Measurements from ENCODE around the gene SEMA5B. TPM values are rescaled to one million over a fixed set of nuclear protein-coding genes. Genes with fewer than 3 reads are reported as not detected.

Gene SEMA5B
- total and polyA plus RNA-seq, 2 of the 4 experiments (the other 2 are of a cell fraction): not detected

DNA sequence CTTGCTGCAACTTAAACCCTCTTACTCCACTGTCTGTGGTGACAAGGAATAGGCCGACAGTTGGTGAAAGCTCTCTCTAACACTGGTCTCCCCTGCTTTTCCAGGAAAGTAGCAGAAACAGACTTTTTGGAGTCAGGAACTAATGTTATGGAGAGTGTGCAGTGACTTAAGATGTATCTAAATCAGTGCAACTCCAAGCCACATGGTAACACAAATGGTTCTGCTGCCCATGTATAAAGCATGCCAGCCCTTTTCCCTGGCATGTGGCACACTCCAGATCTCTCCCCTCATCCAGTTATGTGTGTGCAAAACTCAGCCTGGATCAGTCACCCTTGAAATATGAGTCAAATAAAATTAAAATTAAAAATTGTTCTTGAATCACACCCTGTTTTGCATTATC is 55.4 kb downstream of the SEMA5B start:
- H3K9me1 ChIP-seq (ENCODE audit: insufficient read depth, low read length): no peaks in the 10 kb centered on the region
- no peaks in the 10 kb centered on the region for H3K9me3 ChIP-seq (ENCODE audit: control insufficient read depth, insufficient read depth, low read length)
- no peak overlapping the region for H3K27ac ChIP-seq (ENCODE audit: insufficient read depth, low read length)
- no peaks in the 10 kb centered on the region for H4K20me1 ChIP-seq (ENCODE audit: insufficient read depth, low read length)
- H3K4ac ChIP-seq (ENCODE audit: low read depth, low read length): no peak overlapping the region
- no peak overlapping the region for H2BK5ac ChIP-seq (ENCODE audit: low read depth, low read length, poor library complexity, severe bottlenecking)
- H3K36me3 ChIP-seq (ENCODE audit: control insufficient read depth, insufficient read depth, low read length): no peaks in the 10 kb centered on the region
- peaks cover 14% of the 10 kb centered on the region for H3K4me1 ChIP-seq (ENCODE audit: control insufficient read depth, insufficient read depth, low read length)
- H3K14ac ChIP-seq (replicated peaks; ENCODE audit: low read depth, low read length): no peak overlapping the region
- no peak overlapping the region for H3K4me2 ChIP-seq (ENCODE audit: low read depth, low read length)
- peaks cover 56% of the 10 kb centered on the region for H3K27me3 ChIP-seq (ENCODE audit: control insufficient read depth, insufficient read depth, low read length)
- in situ Hi-C loops (cut with MboI; ENCODE audit: low sequenced_read_pairs) (no loop called here), dilution Hi-C loops (cut with HindIII; ENCODE audit: low sequenced_read_pairs, unreplicated experiment) (no loop called here), intact Hi-C loops (cut with micrococcal nuclease) (no loop called here)
- H3K4me3 ChIP-seq (ENCODE audit: insufficient read depth, low read depth, low read length): no peak overlapping the region
- H3K9ac ChIP-seq (ENCODE audit: low read depth, low read length): no peak overlapping the region
- H2AK5ac ChIP-seq (ENCODE audit: low read depth, low read length): no peak overlapping the region
- POLR2A ChIA-PET (ENCODE audit: unreplicated experiment): no interaction called here
- no peak overlapping the region for H4K5ac ChIP-seq (ENCODE audit: low read depth, low read length)
- no peak overlapping the region for H2BK20ac ChIP-seq (ENCODE audit: low read depth, low read length)
- H3K23ac ChIP-seq (ENCODE audit: low read depth, low read length): no peak overlapping the region
- H2AFZ ChIP-seq (replicated peaks; ENCODE audit: low read length, poor library complexity): no peak overlapping the region
- H4K91ac ChIP-seq (ENCODE audit: insufficient read depth, low read depth, low read length): no peak overlapping the region
- H2BK120ac ChIP-seq (ENCODE audit: low read depth, low read length): no peak overlapping the region
- H4K8ac ChIP-seq (ENCODE audit: low read depth in 2 of 2, low read length in 2 of 2): no peak overlapping the region
- TF ChIP-seq, protein P1, sequence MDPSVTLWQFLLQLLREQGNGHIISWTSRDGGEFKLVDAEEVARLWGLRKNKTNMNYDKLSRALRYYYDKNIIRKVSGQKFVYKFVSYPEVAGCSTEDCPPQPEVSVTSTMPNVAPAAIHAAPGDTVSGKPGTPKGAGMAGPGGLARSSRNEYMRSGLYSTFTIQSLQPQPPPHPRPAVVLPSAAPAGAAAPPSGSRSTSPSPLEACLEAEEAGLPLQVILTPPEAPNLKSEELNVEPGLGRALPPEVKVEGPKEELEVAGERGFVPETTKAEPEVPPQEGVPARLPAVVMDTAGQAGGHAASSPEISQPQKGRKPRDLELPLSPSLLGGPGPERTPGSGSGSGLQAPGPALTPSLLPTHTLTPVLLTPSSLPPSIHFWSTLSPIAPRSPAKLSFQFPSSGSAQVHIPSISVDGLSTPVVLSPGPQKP (IDR thresholded peaks at IDR 0.05; ENCODE audit: borderline replicate concordance, low read depth, low read length): no peak
- no peak for TF ChIP-seq FOS (IDR thresholded peaks at IDR 0.05; ENCODE audit: low read depth, low read length)
- no peak for TF ChIP-seq CHD1 (IDR thresholded peaks at IDR 0.05; ENCODE audit: low read depth, low read length)
- no peak for TF ChIP-seq MXI1 (IDR thresholded peaks at IDR 0.05; ENCODE audit: borderline replicate concordance, low read depth, low read length)
- TF ChIP-seq POLR2A (IDR thresholded peaks at IDR 0.05; ENCODE audit: low read depth, low read length): no peak
- TF ChIP-seq RFX5 (IDR thresholded peaks at IDR 0.05; ENCODE audit: low read depth, low read length): no peak
- no peak for TF ChIP-seq RCOR1 (IDR thresholded peaks at IDR 0.05; ENCODE audit: insufficient replicate concordance, low read length)
- TF ChIP-seq RAD21 (IDR thresholded peaks at IDR 0.05; ENCODE audit: low read length): no peak
- no peak for TF ChIP-seq CEBPB (IDR thresholded peaks at IDR 0.05; ENCODE audit: low read depth, low read length)
- TF ChIP-seq MAZ (IDR thresholded peaks at IDR 0.05; ENCODE audit: borderline replicate concordance, low read depth, low read length): no peak
- no peak for TF ChIP-seq BHLHE40 (IDR thresholded peaks at IDR 0.05; ENCODE audit: low read depth, low read length)
- TF ChIP-seq SMC3 (IDR thresholded peaks at IDR 0.05; ENCODE audit: low read depth, low read length): no peak
- TF ChIP-seq, protein P2, sequence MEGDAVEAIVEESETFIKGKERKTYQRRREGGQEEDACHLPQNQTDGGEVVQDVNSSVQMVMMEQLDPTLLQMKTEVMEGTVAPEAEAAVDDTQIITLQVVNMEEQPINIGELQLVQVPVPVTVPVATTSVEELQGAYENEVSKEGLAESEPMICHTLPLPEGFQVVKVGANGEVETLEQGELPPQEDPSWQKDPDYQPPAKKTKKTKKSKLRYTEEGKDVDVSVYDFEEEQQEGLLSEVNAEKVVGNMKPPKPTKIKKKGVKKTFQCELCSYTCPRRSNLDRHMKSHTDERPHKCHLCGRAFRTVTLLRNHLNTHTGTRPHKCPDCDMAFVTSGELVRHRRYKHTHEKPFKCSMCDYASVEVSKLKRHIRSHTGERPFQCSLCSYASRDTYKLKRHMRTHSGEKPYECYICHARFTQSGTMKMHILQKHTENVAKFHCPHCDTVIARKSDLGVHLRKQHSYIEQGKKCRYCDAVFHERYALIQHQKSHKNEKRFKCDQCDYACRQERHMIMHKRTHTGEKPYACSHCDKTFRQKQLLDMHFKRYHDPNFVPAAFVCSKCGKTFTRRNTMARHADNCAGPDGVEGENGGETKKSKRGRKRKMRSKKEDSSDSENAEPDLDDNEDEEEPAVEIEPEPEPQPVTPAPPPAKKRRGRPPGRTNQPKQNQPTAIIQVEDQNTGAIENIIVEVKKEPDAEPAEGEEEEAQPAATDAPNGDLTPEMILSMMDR (conservative IDR thresholded peaks at IDR 0.05; ENCODE audit: low read depth, low read length): no peak
- no peak for TF ChIP-seq MAFK (IDR thresholded peaks at IDR 0.05; ENCODE audit: low read depth, low read length)
- TF ChIP-seq, protein P3, sequence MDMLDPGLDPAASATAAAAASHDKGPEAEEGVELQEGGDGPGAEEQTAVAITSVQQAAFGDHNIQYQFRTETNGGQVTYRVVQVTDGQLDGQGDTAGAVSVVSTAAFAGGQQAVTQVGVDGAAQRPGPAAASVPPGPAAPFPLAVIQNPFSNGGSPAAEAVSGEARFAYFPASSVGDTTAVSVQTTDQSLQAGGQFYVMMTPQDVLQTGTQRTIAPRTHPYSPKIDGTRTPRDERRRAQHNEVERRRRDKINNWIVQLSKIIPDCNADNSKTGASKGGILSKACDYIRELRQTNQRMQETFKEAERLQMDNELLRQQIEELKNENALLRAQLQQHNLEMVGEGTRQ (IDR thresholded peaks at IDR 0.05; ENCODE audit: low read depth, low read length): no peak
- no peak for TF ChIP-seq NFE2L2 (IDR thresholded peaks at IDR 0.05; ENCODE audit: low read depth, low read length)
- BruUV-seq (replicated peaks): no TSS peak
- no peak overlapping the region for H3K56ac ChIP-seq (ENCODE audit: extremely low read depth, insufficient read depth, low read length)
- ATAC-seq (ENCODE audit: low read depth): no peak
- CTCF ChIA-PET: interaction anchor here (0.5 kb wide), 1 partner anchor 17 kb away, joined by 3 read pairs; no protein-coding TSS in a partner anchor
- no peak for DNase-seq
- H3K79me1 ChIP-seq (ENCODE audit: low read depth in 1 of 2, low read length in 2 of 2): no peaks in the 10 kb centered on the region
- H2BK15ac ChIP-seq (ENCODE audit: low read depth, low read length): no peak overlapping the region
- no peak overlapping the region for H2AK9ac ChIP-seq (replicated peaks; ENCODE audit: low read depth, low read length, poor library complexity)
- no peak overlapping the region for H3K18ac ChIP-seq (ENCODE audit: low read depth, low read length)
- WGBS, 2 experiments (ENCODE audit: extremely low coverage in 2 of 2, insufficient read length in 1 of 2): no CpG with 5 or more reads among the region's 1 CpG

Measured in IMR-90 (cell line).